Neural progenitor cell (in vitro differentiated cells): ENCODE results near the gene ZNF330.
"Not testable (repeated sequence)": the region's sequence is repeated elsewhere in the genome, so short reads cannot be mapped to it uniquely, and the experiment has no call there.

Experiments
- CTCF ChIP-seq: fragments of 200-600 bp; sonication (generic); IDR thresholded peaks from 2 replicates; pipeline ENCODE4 v1.5.1; 2017; ENCODE audit warnings: antibody characterized with exemption, mild to moderate bottlenecking
- EZH2phosphoT487 ChIP-seq: fragments of 200-600 bp; sonication (generic); IDR thresholded peaks from 2 replicates; pipeline ENCODE4 v1.6.1; 2017; ENCODE audit warnings: antibody characterized with exemption

GRCh38 chr4:141227280-141227679 is 6.6 kb downstream of the ZNF330 start:
- TF ChIP-seq CTCF, EZH2phosphoT487: not testable (repeated sequence)
